Neural progenitor cell (in vitro differentiated cells): ENCODE results near the gene ZBTB46.

Source experiments
- EZH2 ChIP-seq: fragments of 200-600 bp; sonication (generic); IDR thresholded peaks from 2 replicates; pipeline ENCODE4 v1.6.1; 2017; ENCODE audit warnings: antibody characterized with exemption, mild to moderate bottlenecking, moderate library complexity
- TF ChIP-seq, protein P1 (sequence below): fragments of 200-600 bp; sonication (generic); IDR thresholded peaks from 2 replicates; pipeline ENCODE4 v1.5.1; 2017; ENCODE audit warnings: antibody characterized with exemption, mild to moderate bottlenecking

DNA sequence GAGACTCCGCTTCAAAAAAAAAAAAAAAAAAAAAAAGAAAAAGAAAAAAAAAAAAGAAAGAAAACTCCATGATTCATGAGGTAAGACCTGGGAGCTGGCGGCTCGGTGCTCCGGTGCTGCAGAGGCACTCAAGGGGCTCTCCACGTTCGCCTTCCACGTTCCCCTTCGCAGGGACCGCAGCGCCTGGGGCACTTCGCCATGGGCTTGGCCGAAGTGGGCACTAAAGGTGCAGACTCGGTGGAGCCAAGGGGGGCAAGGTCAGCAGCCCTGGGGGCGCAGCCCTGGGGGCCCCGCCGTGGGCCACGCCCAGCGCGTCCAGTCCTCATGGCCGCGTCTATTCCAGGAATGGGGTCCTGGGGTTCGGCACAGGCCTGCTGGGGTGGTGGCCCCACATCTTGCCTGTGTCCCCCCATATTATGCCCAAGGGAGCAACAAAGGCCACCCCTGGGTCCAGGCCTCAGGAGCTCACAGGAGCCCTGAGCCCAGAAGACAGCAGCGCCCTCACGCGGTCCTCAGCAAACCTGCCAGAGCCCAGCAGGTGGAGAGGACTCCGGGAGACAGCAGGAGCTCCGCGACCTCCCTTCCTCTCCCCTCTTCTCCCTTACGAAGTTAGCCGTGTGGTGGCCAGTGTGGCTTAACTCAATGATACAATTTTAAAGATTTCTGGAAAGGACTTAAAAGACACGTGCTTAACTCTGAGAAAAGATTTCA is 21.9 kb downstream of the ZBTB46 start:
- no peak for TF ChIP-seq EZH2
- TF ChIP-seq, protein P1, sequence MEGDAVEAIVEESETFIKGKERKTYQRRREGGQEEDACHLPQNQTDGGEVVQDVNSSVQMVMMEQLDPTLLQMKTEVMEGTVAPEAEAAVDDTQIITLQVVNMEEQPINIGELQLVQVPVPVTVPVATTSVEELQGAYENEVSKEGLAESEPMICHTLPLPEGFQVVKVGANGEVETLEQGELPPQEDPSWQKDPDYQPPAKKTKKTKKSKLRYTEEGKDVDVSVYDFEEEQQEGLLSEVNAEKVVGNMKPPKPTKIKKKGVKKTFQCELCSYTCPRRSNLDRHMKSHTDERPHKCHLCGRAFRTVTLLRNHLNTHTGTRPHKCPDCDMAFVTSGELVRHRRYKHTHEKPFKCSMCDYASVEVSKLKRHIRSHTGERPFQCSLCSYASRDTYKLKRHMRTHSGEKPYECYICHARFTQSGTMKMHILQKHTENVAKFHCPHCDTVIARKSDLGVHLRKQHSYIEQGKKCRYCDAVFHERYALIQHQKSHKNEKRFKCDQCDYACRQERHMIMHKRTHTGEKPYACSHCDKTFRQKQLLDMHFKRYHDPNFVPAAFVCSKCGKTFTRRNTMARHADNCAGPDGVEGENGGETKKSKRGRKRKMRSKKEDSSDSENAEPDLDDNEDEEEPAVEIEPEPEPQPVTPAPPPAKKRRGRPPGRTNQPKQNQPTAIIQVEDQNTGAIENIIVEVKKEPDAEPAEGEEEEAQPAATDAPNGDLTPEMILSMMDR: no peak
